GM18868 (cell line): ENCODE data around the gene EXOC4.

Experiments used
- ATAC-seq: cut with Tn5 transposase; IDR thresholded peaks from one replicate; pipeline ENCODE4 v1.9.1; 2021; ENCODE audit warnings: mild to moderate bottlenecking, moderate library complexity; ENCODE audit not compliant: unreplicated experiment

EXOC4 gene

DNA sequence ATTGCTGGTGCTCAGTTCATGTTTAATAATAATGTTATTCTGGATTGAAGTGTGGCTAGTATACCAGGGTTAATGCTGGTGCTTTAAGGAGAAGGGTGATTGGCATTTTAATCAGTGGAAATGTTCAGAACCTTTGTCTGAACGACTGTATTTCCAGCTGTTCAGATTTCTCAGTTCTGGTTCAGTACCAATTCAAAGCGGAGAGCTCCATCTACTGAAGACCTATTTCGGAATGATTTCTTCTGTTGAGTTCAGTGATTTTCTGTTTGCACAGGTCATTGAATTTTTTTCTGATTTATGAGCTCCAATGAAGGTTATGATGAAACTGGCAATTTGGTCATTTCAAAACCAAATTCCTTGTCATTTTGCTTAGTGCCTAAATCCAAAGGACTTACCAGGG is 160.1 kb downstream of the EXOC4 start:
- ATAC-seq: no peak

DNA sequence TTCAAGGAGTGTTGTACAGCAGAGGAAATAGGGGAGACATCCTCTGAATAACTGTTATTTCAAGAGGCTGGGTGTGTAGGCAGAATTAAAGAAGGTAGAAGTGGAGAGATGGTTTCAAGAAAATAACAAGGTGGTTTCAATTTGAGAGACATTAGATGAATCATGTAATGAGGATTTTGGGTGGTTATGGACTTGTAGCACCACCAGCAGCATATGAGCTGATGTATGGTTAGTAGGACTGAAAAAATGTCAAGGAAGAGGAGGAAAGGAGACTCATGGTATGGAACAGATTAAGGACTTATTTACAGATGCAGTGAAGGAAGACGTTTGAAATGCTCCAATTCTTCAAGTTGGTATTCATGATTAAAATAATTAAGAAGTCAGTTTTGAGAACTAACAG is 166.2 kb downstream of the EXOC4 start:
- no peak for ATAC-seq

DNA sequence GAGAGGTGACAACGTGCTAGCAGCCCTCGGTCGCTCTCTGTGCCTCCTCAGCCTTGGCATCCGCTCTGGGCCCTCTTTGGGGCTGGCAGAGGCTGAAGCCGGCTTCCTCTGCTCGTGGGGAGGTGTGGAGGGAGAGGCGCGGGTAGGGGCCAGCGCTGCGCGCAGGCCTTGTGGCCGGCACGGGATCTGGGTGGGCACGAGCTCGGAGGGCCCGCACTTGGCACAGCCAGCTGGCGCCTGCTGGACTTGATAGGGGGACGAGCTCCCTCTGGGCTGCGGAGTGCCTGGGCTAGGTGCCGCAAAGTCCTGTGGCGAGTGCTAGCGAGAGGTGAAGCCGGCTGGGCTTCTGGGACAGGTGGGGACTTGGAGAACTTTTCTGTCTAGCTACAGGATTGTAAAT is 170.7 kb downstream of the EXOC4 start:
- ATAC-seq: no peak

DNA sequence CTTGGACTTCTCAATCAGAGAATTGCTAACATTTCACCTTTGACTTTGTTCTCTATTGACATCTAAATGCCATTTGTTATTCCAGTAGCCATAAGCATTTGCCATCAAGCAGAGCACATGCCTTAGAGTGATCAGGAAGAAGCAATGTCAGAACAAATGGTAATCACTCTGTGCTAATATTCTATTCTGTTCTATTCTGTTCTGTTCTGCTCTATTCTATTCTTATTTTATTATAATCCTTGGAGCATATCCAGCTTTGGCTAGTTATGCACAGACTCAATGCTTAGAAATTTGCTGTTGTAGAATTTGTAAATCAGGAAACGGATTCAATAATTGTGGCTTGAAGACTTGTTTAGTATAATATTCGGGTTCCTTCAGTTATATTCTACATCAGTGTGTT is 175.4 kb downstream of the EXOC4 start:
- no peak for ATAC-seq

DNA sequence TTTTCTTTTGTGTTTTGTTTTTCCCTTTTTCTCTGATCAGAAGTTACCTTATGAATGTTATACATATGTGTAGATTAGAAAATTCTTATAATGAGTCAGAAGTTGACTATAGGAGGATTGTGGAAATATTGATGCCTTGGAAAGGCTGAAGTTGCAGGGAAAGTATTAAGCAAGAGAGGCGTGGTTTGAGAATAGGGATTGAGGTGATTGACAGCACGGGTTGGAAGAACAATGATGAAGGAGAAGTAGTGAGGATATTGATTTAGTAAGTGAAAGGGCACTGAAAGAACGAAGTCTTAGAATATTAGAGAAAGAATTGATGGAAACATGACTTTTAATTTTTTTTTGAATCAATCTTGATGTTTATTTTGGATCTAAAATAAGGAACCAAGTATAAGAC is 176.0 kb downstream of the EXOC4 start:
- no peak for ATAC-seq

DNA sequence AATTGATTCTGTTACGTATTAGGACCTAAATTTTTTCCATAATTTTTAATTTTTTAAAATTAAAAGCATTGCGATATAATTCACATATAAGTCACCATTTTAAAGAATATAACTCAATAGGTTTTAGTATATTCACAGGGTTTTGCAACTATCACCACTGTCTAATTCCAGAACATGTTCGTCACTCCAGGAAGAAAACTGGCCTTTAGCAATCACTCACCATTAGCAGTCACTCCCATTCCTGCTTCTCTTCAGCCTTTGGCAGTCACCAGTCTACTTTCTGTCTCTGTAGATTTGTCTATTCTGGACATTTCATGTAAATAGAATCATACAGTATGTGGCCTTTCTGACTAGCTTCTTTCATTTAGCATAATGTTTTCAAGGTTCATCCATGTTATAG is 176.5 kb downstream of the EXOC4 start:
- ATAC-seq: no peak

DNA sequence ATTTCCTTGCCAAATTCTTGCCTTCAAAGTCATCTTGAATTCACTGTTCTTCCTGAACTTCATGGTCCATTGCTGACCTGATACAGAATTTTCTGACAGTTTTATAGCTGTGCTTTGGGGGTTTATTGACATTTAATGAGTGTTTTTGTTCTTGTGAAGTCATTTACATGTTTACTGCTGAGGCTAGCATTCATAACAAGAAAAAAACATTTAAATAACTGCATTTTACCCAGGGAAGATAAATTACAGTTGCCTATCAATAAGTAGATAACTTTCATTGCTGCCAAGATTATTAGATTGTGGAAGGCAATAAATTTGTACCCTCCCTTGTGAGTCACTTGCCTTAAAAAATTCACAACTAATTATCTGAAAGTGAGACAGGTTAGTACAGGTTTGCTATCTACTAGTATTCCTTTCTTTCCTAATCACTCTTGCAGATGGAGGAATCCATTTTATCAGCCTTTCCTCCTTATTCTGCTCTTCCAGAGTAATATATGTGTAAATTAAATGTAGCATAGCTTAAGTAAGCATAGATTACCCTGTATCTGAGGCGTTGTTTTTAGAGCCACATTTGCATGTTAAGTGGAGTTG is 178.4 kb downstream of the EXOC4 start:
- no peak for ATAC-seq

DNA sequence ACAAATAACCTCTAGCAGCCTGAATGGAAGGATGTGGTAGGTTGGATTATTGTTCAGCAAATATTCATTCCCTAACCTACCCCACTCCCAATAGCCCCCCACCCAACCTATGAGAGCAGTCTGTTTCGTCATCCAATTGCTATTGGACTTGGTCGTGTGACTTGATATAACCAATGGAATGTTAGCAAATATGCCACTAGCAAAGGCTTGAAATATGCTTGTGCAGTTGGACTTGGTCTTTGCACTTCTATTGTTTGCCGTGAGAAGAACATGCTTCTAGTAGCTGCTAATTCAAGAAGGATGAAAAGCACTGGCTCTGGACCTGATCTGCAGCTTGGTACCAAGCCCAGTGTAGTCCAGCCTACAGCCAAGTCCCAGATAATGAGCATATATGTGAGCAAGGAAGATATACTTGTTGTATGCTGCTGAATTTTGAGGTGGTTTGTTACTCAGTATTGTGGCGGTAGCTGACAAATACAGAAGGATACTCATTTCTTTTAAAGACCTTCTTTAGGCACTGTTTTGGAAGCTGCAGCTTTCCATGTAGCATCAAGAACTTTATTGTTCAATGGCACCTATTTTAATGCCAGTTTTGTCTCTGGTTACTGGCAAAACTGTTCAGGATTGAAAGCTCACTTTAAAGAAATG is 180.4 kb downstream of the EXOC4 start:
- ATAC-seq: no peak

- peak; percentile 54 for ATAC-seq
These were observed 181.5 kb downstream of the EXOC4 start for GRCh38 chr7:133434246-133434865.

GRCh38 chr7:133436014-133436428 is 183.1 kb downstream of the EXOC4 start:
- ATAC-seq: no peak

DNA sequence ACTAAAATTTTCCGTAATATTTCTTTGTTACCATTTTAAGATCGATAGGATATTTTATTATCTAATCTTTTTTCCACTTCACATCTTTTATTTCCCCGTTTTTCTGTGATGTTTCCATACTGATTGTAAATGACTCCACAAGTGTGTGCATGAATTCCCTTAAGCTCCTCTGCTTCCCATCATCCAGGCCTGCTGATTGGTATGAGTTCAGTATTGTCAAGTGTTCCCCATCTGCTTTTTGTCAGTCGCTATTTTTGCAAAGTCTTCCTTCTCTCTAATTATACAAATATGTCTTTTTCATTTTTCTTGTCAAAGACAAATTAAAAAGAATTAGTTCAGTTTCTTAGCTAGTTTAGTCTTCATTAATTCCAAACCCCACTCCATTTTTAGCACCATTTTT is 184.7 kb downstream of the EXOC4 start:
- no peak for ATAC-seq

- no peak for ATAC-seq
These were observed 189.9 kb downstream of the EXOC4 start for GRCh38 chr7:133442818-133443217.

GRCh38 chr7:133445617-133446016 is 192.7 kb downstream of the EXOC4 start:
- no peak for ATAC-seq

DNA sequence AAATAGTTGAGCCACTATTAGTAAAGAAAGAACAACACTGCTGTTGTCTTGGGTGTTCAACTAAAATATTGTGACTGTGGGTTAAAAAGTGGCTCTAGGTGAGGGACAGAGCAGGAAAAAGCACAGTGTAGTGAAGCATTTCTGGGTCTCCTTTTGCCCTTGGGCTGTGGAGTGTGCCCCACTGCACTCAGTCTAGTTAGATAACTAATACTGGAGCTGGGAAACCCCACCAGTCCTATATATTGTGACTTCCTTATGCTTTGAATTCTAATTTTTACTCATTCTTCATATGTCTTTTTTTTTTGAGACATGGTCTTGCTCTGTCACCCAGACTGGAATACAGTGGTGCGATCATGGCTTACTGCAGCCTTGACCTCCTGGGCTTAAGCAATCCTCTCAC is 195.1 kb downstream of the EXOC4 start:
- no peak for ATAC-seq

DNA sequence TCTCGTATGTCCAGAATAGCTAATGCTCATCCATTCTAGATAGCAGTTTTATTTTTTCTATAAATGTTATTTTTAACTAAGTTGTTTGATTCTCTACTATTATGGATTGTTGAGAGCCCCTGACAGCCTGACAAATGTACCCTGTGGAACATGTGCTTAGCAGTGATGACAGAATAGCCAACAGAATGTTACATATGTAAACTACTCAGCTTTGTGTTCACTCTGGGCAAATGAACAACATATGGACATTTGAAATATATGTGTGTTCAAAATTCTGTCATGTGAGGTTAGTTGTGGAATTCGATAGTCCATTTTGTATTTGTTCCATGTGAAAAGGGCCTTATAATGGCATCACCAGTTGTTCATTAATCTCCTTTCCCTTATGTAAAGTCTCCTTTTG is 199.7 kb downstream of the EXOC4 start:
- no peak for ATAC-seq

- ATAC-seq: no peak
These were observed 205.8 kb downstream of the EXOC4 start for GRCh38 chr7:133458688-133459087.

DNA sequence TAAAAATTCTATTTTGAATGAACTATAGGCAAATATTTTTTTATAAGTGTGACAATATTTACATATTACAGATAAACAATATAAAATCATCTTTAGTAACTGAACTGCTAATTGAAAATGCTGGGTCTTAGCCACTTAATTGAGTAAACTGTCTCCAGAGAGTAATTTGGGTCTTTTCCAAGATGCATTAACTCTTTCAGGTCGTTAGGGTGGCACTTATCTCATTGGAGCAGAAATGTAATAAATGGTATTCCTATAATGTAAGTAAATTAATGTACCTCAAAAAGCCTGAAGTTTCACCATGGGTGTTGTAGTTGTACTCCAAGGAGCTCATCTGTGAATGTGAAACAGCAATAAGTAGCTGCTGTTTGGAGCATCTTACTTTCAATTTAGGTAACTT is 208.5 kb downstream of the EXOC4 start:
- no peak for ATAC-seq

- no peak for ATAC-seq
These were observed 222.8 kb downstream of the EXOC4 start for GRCh38 chr7:133475655-133476054.

DNA sequence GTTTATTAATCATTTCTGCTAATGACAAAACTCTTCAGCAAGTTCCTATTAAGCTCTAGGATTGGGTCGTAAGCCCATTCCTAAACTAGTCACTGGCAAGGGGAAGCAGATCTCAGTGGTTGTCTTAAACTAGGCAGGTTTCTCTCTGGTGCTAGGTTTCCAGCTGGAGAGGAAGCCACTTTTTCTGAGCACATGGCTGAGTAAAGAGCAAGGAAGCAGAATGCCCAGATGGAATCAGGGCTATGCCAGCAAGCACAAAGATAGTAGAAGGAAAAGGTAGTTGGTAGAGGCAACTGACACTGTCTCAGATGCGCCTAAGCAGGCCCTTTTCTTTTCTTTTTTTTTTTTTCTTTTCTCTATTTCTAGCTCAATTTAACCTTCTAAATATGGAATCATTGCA is 224.9 kb downstream of the EXOC4 start:
- no peak for ATAC-seq

DNA sequence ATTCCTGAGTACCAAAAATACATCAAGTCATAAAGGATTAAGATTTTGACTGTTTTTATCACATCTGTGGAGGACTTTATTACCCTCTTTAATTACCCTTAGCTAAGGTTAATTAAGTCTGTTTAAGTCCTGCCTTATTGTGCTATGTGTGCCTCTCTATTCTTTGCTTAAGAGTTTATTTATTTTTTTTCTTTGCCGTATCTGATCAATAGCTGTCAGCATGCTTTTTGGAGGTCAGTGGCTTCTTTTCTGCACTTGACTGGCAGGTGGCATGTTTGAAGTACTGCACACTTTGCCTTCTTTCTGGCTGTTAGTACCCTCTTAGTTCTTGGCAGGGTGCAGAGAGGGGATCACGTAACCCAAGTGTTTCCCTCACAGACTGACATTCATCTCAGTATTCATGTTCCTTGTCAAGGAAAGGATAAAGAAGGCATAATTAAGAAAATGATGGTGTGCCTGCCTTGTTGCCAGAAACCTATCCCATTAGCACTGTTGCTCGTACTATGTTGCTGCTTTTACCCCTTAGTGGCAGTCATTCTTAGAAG is 225.8 kb downstream of the EXOC4 start:
- no peak for ATAC-seq

- ATAC-seq: no peak
These were observed 226.7 kb downstream of the EXOC4 start for GRCh38 chr7:133479456-133480065.

- no peak for ATAC-seq
These were observed 228.0 kb downstream of the EXOC4 start for GRCh38 chr7:133480868-133481267.
